ENCODE data around the gene MRPL52. TPM values are rescaled to one million over a fixed set of nuclear protein-coding genes. Genes with fewer than 3 reads are reported as not detected.

MRPL52 gene
- total and polyA plus RNA-seq, 7 donors: 54.6 to 333 (median 64.3) TPM

GRCh38 chr14:22807432-22808087 is 22.1 kb upstream of the MRPL52 start:
- Histone ChIP-seq H3K4me3 (no peak overlapping the region), H3K9me3 (no peaks in the 10 kb centered on the region), H3K4me1 (no peaks in the 10 kb centered on the region), H3K27ac (no peak overlapping the region), H3K27me3 (no peaks in the 10 kb centered on the region), H3K36me3 (no peaks in the 10 kb centered on the region)
- intact Hi-C loops (cut with DNase I): no loop called here
- 77 to 80% methylated on average over 13 of the region's 13 CpGs for WGBS, 2 donors
- no peak for DNase-seq
- TF ChIP-seq EP300 (IDR thresholded peaks at IDR 0.05) (no peak), POLR2AphosphoS5 (IDR thresholded peaks at IDR 0.05) (no peak), POLR2A (IDR thresholded peaks at IDR 0.05) (no peak)
- TF ChIP-seq, protein P1, sequence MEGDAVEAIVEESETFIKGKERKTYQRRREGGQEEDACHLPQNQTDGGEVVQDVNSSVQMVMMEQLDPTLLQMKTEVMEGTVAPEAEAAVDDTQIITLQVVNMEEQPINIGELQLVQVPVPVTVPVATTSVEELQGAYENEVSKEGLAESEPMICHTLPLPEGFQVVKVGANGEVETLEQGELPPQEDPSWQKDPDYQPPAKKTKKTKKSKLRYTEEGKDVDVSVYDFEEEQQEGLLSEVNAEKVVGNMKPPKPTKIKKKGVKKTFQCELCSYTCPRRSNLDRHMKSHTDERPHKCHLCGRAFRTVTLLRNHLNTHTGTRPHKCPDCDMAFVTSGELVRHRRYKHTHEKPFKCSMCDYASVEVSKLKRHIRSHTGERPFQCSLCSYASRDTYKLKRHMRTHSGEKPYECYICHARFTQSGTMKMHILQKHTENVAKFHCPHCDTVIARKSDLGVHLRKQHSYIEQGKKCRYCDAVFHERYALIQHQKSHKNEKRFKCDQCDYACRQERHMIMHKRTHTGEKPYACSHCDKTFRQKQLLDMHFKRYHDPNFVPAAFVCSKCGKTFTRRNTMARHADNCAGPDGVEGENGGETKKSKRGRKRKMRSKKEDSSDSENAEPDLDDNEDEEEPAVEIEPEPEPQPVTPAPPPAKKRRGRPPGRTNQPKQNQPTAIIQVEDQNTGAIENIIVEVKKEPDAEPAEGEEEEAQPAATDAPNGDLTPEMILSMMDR (IDR thresholded peaks at IDR 0.05): no peak

DNA sequence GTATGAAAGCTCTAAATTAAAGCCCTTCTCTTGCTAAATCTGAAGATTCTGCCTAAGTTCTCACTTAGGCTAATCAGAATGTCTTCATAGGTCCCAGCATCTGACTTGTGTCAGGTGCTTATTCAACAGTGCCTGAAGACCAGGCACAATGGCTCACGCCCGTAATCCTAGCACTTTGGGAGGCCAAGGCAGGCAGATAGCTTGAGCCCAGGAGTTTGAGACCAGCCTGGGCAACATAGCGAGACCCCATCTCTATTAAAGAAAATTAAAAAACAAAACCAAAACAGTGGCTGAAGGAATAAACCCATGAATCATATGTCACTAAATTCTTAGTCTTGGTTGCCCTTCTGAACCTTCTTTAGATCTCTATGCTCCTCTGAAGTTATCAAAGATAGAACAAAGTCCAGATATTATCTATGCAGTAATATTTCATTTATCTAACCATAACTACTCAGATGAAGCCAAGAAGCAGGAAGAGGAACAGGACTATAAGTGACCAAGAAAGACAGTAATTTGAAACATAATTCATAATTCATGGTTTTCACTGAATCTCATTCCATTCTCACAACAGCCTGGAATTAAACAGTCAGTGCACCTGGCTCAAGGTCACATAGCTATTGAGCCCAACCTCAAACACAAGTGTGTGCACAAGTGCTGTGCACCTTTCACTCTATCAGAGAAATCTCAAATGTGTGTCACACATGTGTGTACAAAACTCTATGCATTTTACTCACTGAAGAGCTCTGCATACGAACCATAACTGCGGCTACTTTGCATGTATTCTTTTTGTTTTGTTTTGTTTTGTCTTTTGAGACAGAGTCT is 21.1 kb upstream of the MRPL52 start:
- H3K27ac ChIP-seq: no peak overlapping the region
- DNase-seq: no peak
- TF ChIP-seq POLR2AphosphoS5 (IDR thresholded peaks at IDR 0.05) (no peak), POLR2A (IDR thresholded peaks at IDR 0.05) (no peak), EP300 (IDR thresholded peaks at IDR 0.05) (no peak)
- TF ChIP-seq, protein P1 (IDR thresholded peaks at IDR 0.05): no peak

DNA sequence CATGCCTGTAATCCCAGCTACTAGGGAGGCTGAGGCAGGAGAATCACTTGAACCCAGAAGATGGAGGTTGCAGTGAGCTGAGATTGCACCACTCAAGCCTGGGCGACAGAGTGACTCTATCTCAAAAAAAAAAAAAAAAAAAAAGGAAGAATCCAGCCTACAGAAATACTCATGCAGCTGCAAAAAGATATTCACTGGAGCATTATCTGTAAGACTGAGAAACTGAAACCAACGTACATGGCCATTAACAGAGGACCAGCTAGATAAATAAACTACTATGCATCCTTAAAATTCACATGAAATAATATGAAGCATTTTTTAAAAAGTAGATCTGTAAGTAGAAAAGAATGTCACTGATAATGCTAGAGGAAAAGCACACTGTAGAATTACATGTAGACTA is 18.0 kb upstream of the MRPL52 start:
- intact Hi-C loops (cut with DNase I): no loop called here
- Histone ChIP-seq H3K4me3 (no peak overlapping the region), H3K27ac (no peak overlapping the region), H3K27me3 (no peaks in the 10 kb centered on the region), H3K36me3 (no peaks in the 10 kb centered on the region), H3K9me3 (no peaks in the 10 kb centered on the region), H3K4me1 (no peaks in the 10 kb centered on the region)
- 38 to 59% methylated on average over 2 of the region's 2 CpGs for WGBS, 2 donors
- no peak for TF ChIP-seq POLR2A (IDR thresholded peaks at IDR 0.05)
- no peak for TF ChIP-seq EP300 (IDR thresholded peaks at IDR 0.05)
- no peak for TF ChIP-seq POLR2AphosphoS5 (IDR thresholded peaks at IDR 0.05)
- TF ChIP-seq, protein P1 (IDR thresholded peaks at IDR 0.05): no peak
- no peak for DNase-seq

More for the DNA sequence above, 21.1 kb upstream of the MRPL52 start:
- H3K4me1 ChIP-seq: no peaks in the 10 kb centered on the region
- no peaks in the 10 kb centered on the region for H3K27me3 ChIP-seq
- no peaks in the 10 kb centered on the region for H3K9me3 ChIP-seq
- intact Hi-C loops (cut with DNase I): no loop called here
- WGBS, 2 donors: 88 to 94% methylated on average over 5 of the region's 5 CpGs
- no peak overlapping the region for H3K4me3 ChIP-seq
- H3K36me3 ChIP-seq: no peaks in the 10 kb centered on the region

DNA sequence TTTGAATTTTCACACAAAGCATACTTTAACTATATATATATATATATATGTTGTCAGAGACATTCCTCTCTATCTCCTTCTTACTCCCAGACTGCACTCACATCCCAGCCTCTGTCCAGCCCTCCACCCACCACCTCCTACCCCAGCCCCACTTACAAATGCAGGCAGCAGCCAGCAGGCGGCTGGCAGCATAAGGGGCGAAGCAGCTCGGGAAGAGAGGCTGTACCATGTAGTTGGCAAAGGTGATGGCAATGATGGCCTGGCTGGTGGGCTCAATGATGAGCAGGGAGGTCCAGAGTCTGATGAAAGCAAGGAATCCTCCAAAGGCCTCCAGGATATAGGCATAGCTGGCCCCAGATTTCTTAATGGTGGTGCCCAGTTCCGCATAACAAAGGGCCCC is 16.9 kb upstream of the MRPL52 start:
- Histone ChIP-seq H3K27ac (no peak overlapping the region), H3K4me3 (no peak overlapping the region), H3K27me3 (no peaks in the 10 kb centered on the region), H3K36me3 (no peaks in the 10 kb centered on the region), H3K9me3 (no peaks in the 10 kb centered on the region), H3K4me1 (no peaks in the 10 kb centered on the region)
- DNase-seq: no peak
- 91 to 92% methylated on average over 4 of the region's 4 CpGs for WGBS, 2 donors
- intact Hi-C loops (cut with DNase I): no loop called here
- no peak for TF ChIP-seq POLR2A (IDR thresholded peaks at IDR 0.05)
- no peak for TF ChIP-seq POLR2AphosphoS5 (IDR thresholded peaks at IDR 0.05)
- TF ChIP-seq EP300 (IDR thresholded peaks at IDR 0.05): no peak
- TF ChIP-seq, protein P1 (IDR thresholded peaks at IDR 0.05): no peak
